NCI-H2081 treated with DMSO at 0.1 percent for 48 hours (cell line): ENCODE results near the gene HSD17B10.
"Not testable (repeated sequence)": the region's sequence is repeated elsewhere in the genome, so short reads cannot be mapped to it uniquely, and the experiment has no call there.

Experiments
- DNase-seq: peaks from one replicate; lab custom pipeline; 2025; lab: John Stamatoyannopoulos, UW

Gene HSD17B10

GRCh38 chrX:53433651-53434639 lies at the start of gene HSD17B10:
Gene HSD17B10, minus strand, starts transcription at chrX:53434370. Its CDS starts 25 bp downstream, at chrX:53434345.
- DNase-seq = no peak

- no peak for DNase-seq
These were observed 49.2 kb upstream of the HSD17B10 start for GRCh38 chrX:53483416-53483815.

- peak; percentile 14 for DNase-seq
These were observed 47.8 kb upstream of the HSD17B10 start for GRCh38 chrX:53481816-53482465.

GRCh38 chrX:53481093-53481492 lies 46.9 kb upstream of the HSD17B10 start:
- DNase-seq = no peak

GRCh38 chrX:53479301-53479700 lies 45.1 kb upstream of the HSD17B10 start:
- no peak for DNase-seq

- DNase-seq = no peak
These were observed 42.2 kb upstream of the HSD17B10 start for GRCh38 chrX:53476371-53476770.

- DNase-seq = no peak
These were observed 40.5 kb upstream of the HSD17B10 start for GRCh38 chrX:53474707-53475106.

GRCh38 chrX:53471346-53471745 lies 37.2 kb upstream of the HSD17B10 start:
- DNase-seq = no peak

GRCh38 chrX:53468659-53469058 lies 34.5 kb upstream of the HSD17B10 start:
- DNase-seq = not testable (repeated sequence)

GRCh38 chrX:53458082-53458481 lies 23.9 kb upstream of the HSD17B10 start:
- no peak for DNase-seq

GRCh38 chrX:53456254-53456653 lies 22.1 kb upstream of the HSD17B10 start:
- no peak for DNase-seq

GRCh38 chrX:53452812-53453211 lies 18.6 kb upstream of the HSD17B10 start:
- DNase-seq = no peak

GRCh38 chrX:53449632-53450031 lies 15.5 kb upstream of the HSD17B10 start:
- no peak for DNase-seq

- no peak for DNase-seq
These were observed 13.3 kb upstream of the HSD17B10 start for GRCh38 chrX:53447441-53447840.

GRCh38 chrX:53445977-53446376 lies 11.8 kb upstream of the HSD17B10 start:
- DNase-seq = no peak

- no peak for DNase-seq
These were observed 8.1 kb upstream of the HSD17B10 start for GRCh38 chrX:53442322-53442631.

- DNase-seq = peak; percentile 50
These were observed 7.6 kb upstream of the HSD17B10 start for GRCh38 chrX:53441531-53442321.

GRCh38 chrX:53440621-53441517 lies 6.7 kb upstream of the HSD17B10 start:
- no peak for DNase-seq

- no peak for DNase-seq
These were observed 5.9 kb upstream of the HSD17B10 start for GRCh38 chrX:53440101-53440500.

GRCh38 chrX:53438832-53439230 lies 4.7 kb upstream of the HSD17B10 start:
- no peak for DNase-seq

- DNase-seq = no peak
These were observed 4.1 kb upstream of the HSD17B10 start for GRCh38 chrX:53438174-53438831.
